Progenitor cell of endocrine pancreas (in vitro differentiated cells): ENCODE measurements around the gene DGKQ. TPM values are rescaled to one million over a fixed set of nuclear protein-coding genes. Genes with fewer than 3 reads are reported as not detected.
A peak's percentile ranks its signal among the peaks of the same experiment; 100 is the strongest.
"Not testable (repeated sequence)": the region's sequence is repeated elsewhere in the genome, so short reads cannot be mapped to it uniquely, and the experiment has no call there.

Experiments
- DNase-seq: peaks from one replicate; pipeline ENCODE4 v3.0.0; 2021; ENCODE audit warnings: low spot score; ENCODE audit not compliant: unreplicated experiment
- H3K27ac Mint-ChIP-seq: 2 replicates; pipeline ENCODE4 v1.8.0; 2021; ENCODE audit warnings: mild to moderate bottlenecking, moderate library complexity, mixed read lengths
- H3K27me3 Mint-ChIP-seq: 2 replicates; pipeline ENCODE4 v1.8.0; 2021; ENCODE audit warnings: mixed read lengths
- H3K36me3 Mint-ChIP-seq: 2 replicates; pipeline ENCODE4 v1.8.0; 2022; ENCODE audit warnings: mixed read lengths; ENCODE audit not compliant: insufficient read depth
- H3K4me1 Mint-ChIP-seq: 2 replicates; pipeline ENCODE4 v1.8.0; 2021; ENCODE audit warnings: low read depth, mixed read lengths
- H3K4me3 Mint-ChIP-seq: 2 replicates; pipeline ENCODE4 v1.8.0; 2021; ENCODE audit warnings: low read depth, mild to moderate bottlenecking, moderate library complexity, mixed read lengths
- H3K9me3 Mint-ChIP-seq: 2 replicates; pipeline ENCODE4 v1.8.0; 2021; ENCODE audit warnings: low read depth, mixed read lengths
- total RNA-seq: library from RNA; stranded (reverse); gene quantifications from 2 replicates; pipeline ENCODE4 v1.2.1, GENCODE V29; 2021
- TF ChIP-seq, protein P1 (sequence below): fragments of 200-600 bp; sonication (generic); IDR thresholded peaks from one replicate; pipeline ENCODE4 v1.5.0; 2021; ENCODE audit warnings: antibody characterized with exemption, mild to moderate bottlenecking; ENCODE audit not compliant: unreplicated experiment

Gene DGKQ
- total RNA-seq, 1 donor from 2014 or later: 24.9 TPM

GRCh38 chr4:982291-982690 is 8.9 kb upstream of the DGKQ start:
- peaks cover 16% of the 10 kb centered on the region for H3K4me1 Mint-ChIP-seq
- TF ChIP-seq, protein P1, sequence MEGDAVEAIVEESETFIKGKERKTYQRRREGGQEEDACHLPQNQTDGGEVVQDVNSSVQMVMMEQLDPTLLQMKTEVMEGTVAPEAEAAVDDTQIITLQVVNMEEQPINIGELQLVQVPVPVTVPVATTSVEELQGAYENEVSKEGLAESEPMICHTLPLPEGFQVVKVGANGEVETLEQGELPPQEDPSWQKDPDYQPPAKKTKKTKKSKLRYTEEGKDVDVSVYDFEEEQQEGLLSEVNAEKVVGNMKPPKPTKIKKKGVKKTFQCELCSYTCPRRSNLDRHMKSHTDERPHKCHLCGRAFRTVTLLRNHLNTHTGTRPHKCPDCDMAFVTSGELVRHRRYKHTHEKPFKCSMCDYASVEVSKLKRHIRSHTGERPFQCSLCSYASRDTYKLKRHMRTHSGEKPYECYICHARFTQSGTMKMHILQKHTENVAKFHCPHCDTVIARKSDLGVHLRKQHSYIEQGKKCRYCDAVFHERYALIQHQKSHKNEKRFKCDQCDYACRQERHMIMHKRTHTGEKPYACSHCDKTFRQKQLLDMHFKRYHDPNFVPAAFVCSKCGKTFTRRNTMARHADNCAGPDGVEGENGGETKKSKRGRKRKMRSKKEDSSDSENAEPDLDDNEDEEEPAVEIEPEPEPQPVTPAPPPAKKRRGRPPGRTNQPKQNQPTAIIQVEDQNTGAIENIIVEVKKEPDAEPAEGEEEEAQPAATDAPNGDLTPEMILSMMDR: no peak
- no peaks in the 10 kb centered on the region for H3K9me3 Mint-ChIP-seq
- DNase-seq: no peak
- H3K27ac Mint-ChIP-seq: no peak overlapping the region
- H3K27me3 Mint-ChIP-seq: peaks cover 3% of the 10 kb centered on the region
- no peaks in the 10 kb centered on the region for H3K36me3 Mint-ChIP-seq
- no peak overlapping the region for H3K4me3 Mint-ChIP-seq

GRCh38 chr4:978957-979701 is 5.8 kb upstream of the DGKQ start:
- DNase-seq: no peak
- no peak overlapping the region for H3K27ac Mint-ChIP-seq
- peaks cover 3% of the 10 kb centered on the region for H3K27me3 Mint-ChIP-seq
- H3K9me3 Mint-ChIP-seq: no peaks in the 10 kb centered on the region
- TF ChIP-seq, protein P1: no peak
- H3K36me3 Mint-ChIP-seq: no peaks in the 10 kb centered on the region
- H3K4me1 Mint-ChIP-seq: no peaks in the 10 kb centered on the region
- no peak overlapping the region for H3K4me3 Mint-ChIP-seq

DNA sequence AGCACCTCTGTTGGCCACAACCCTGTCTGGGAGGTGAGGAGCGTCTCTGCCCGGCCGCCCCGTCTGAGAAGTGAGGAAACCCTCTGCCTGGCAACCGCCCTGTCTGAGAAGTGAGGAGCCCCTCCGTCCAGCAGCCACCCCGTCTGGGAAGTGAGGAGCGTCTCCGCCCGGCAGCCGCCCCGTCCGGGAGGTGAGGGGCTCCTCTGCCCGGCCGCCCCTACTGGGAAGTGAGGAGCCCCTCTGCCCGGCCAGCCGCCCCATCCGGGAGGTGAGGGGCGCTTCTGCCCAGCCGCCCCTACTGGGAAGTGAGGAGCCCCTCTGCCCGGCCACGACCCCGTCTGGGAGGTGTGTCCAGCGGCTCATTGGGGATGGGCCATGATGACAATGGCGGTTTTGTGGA is 2.6 kb upstream of the DGKQ start:
- not testable (repeated sequence) for H3K4me3 Mint-ChIP-seq, H3K27ac Mint-ChIP-seq, H3K9me3 Mint-ChIP-seq, H3K27me3 Mint-ChIP-seq, H3K4me1 Mint-ChIP-seq, DNase-seq, H3K36me3 Mint-ChIP-seq

- no peaks in the 10 kb centered on the region for H3K9me3 Mint-ChIP-seq
- H3K4me1 Mint-ChIP-seq: no peaks in the 10 kb centered on the region
- no peak overlapping the region for H3K27ac Mint-ChIP-seq
- no peak overlapping the region for H3K4me3 Mint-ChIP-seq
- TF ChIP-seq, protein P1: no peak
- H3K27me3 Mint-ChIP-seq: peaks cover 4% of the 10 kb centered on the region
- no peaks in the 10 kb centered on the region for H3K36me3 Mint-ChIP-seq
- DNase-seq: no peak
Observed at GRCh38 chr4:974668-975067, 1.3 kb upstream of the DGKQ start.

GRCh38 chr4:972651-973424 is 531 bp downstream of the DGKQ start:
- no peak for DNase-seq
- Mint-ChIP-seq H3K4me1 (no peaks in the 10 kb centered on the region), H3K9me3 (no peaks in the 10 kb centered on the region), H3K4me3 (peak overlapping the region; percentile 56), H3K27ac (no peak overlapping the region), H3K36me3 (no peaks in the 10 kb centered on the region), H3K27me3 (peaks cover 4% of the 10 kb centered on the region)
- TF ChIP-seq, protein P1: no peak
